ENCODE results near the gene ZNF431. TPM values are rescaled to one million over a fixed set of nuclear protein-coding genes. Genes with fewer than 3 reads are reported as not detected.
"Not testable (repeated sequence)": the region's sequence is repeated elsewhere in the genome, so short reads cannot be mapped to it uniquely, and the experiment has no call there.

The ZNF431 gene
- total and polyA plus RNA-seq, 2 of the 4 experiments (the other 2 are of a cell fraction) = 4.3 to 4.5 TPM

GRCh38 chr19:21236751-21237150 is 94.9 kb downstream of the ZNF431 start:
- H3K56ac ChIP-seq (ENCODE audit: extremely low read depth, insufficient read depth, low read length); H3K27ac ChIP-seq (ENCODE audit: insufficient read depth, low read length); dilution Hi-C loops (cut with HindIII; ENCODE audit: low sequenced_read_pairs, unreplicated experiment); H2BK20ac ChIP-seq (ENCODE audit: low read depth, low read length); H2BK15ac ChIP-seq (ENCODE audit: low read depth, low read length); H4K20me1 ChIP-seq (ENCODE audit: insufficient read depth, low read length); in situ Hi-C loops (cut with MboI; ENCODE audit: low sequenced_read_pairs); H4K8ac ChIP-seq (ENCODE audit: low read depth in 2 of 2, low read length in 2 of 2); H2AK9ac ChIP-seq (replicated peaks; ENCODE audit: low read depth, low read length, poor library complexity); H4K91ac ChIP-seq (ENCODE audit: insufficient read depth, low read depth, low read length); H3K36me3 ChIP-seq (ENCODE audit: control insufficient read depth, insufficient read depth, low read length); intact Hi-C loops (cut with micrococcal nuclease); H3K27me3 ChIP-seq (ENCODE audit: control insufficient read depth, insufficient read depth, low read length); BruUV-seq (replicated peaks); H2AFZ ChIP-seq (replicated peaks; ENCODE audit: low read length, poor library complexity); H3K79me1 ChIP-seq (ENCODE audit: low read depth in 1 of 2, low read length in 2 of 2); H2AK5ac ChIP-seq (ENCODE audit: low read depth, low read length); H2BK5ac ChIP-seq (ENCODE audit: low read depth, low read length, poor library complexity, severe bottlenecking); H2BK120ac ChIP-seq (ENCODE audit: low read depth, low read length); H3K18ac ChIP-seq (ENCODE audit: low read depth, low read length); H4K5ac ChIP-seq (ENCODE audit: low read depth, low read length); CTCF ChIA-PET; H3K4me1 ChIP-seq (ENCODE audit: control insufficient read depth, insufficient read depth, low read length); H3K9me1 ChIP-seq (ENCODE audit: insufficient read depth, low read length); H3K23ac ChIP-seq (ENCODE audit: low read depth, low read length); H3K9ac ChIP-seq (ENCODE audit: low read depth, low read length); H3K14ac ChIP-seq (replicated peaks; ENCODE audit: low read depth, low read length); ATAC-seq (ENCODE audit: low read depth); DNase-seq; H3K4me3 ChIP-seq (ENCODE audit: insufficient read depth, low read depth, low read length); H3K4me2 ChIP-seq (ENCODE audit: low read depth, low read length); POLR2A ChIA-PET (ENCODE audit: unreplicated experiment); H3K4ac ChIP-seq (ENCODE audit: low read depth, low read length): not testable (repeated sequence)
- no CpG with 5 or more reads among the region's 4 CpGs for WGBS, 2 experiments (ENCODE audit: extremely low coverage in 2 of 2, insufficient read length in 1 of 2)
- H3K9me3 ChIP-seq (ENCODE audit: control insufficient read depth, insufficient read depth, low read length) = peaks cover 12% of the 10 kb centered on the region

Data from IMR-90 (cell line).